ENCODE measurements around the gene ILDR2. TPM values are rescaled to one million over a fixed set of nuclear protein-coding genes. Genes with fewer than 3 reads are reported as not detected.

The ILDR2 gene
- polyA plus RNA-seq, 1 of the 3 experiments (the other 2 are of a cell fraction) = 0.05 TPM

- H3F3A ChIP-seq (replicated peaks; ENCODE audit: insufficient read depth) = no peaks in the 10 kb centered on the region
- no peaks in the 10 kb centered on the region for H3K36me3 ChIP-seq (replicated peaks in 1 of 2; ENCODE audit: control insufficient read depth in 1 of 2, insufficient read depth in 2 of 2, low read length in 1 of 2)
- no peak for TF ChIP-seq NFIC (IDR thresholded peaks at IDR 0.05; ENCODE audit: borderline replicate concordance)
- TF ChIP-seq EP300 (IDR thresholded peaks at IDR 0.05; ENCODE audit: borderline replicate concordance in 1 of 2, low read depth in 1 of 2, low read length in 1 of 2) = no peak
- no peak for TF ChIP-seq FOXM1 (IDR thresholded peaks at IDR 0.05; ENCODE audit: low read depth)
- no peak for TF ChIP-seq ELF1 (IDR thresholded peaks at IDR 0.05)
- no peak for TF ChIP-seq RXRA (IDR thresholded peaks at IDR 0.05; ENCODE audit: borderline replicate concordance, low read depth)
- no peak for TF ChIP-seq GATA2 (CRISPR knock-in tag; IDR thresholded peaks at IDR 0.05)
- TF ChIP-seq RCOR1 (IDR thresholded peaks at IDR 0.05; ENCODE audit: low read length) = no peak
- TF ChIP-seq, protein P1, sequence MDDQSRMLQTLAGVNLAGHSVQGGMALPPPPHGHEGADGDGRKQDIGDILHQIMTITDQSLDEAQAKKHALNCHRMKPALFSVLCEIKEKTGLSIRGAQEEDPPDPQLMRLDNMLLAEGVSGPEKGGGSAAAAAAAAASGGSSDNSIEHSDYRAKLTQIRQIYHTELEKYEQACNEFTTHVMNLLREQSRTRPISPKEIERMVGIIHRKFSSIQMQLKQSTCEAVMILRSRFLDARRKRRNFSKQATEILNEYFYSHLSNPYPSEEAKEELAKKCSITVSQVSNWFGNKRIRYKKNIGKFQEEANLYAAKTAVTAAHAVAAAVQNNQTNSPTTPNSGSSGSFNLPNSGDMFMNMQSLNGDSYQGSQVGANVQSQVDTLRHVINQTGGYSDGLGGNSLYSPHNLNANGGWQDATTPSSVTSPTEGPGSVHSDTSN (IDR thresholded peaks at IDR 0.05) = no peak
- TF ChIP-seq, protein P2, sequence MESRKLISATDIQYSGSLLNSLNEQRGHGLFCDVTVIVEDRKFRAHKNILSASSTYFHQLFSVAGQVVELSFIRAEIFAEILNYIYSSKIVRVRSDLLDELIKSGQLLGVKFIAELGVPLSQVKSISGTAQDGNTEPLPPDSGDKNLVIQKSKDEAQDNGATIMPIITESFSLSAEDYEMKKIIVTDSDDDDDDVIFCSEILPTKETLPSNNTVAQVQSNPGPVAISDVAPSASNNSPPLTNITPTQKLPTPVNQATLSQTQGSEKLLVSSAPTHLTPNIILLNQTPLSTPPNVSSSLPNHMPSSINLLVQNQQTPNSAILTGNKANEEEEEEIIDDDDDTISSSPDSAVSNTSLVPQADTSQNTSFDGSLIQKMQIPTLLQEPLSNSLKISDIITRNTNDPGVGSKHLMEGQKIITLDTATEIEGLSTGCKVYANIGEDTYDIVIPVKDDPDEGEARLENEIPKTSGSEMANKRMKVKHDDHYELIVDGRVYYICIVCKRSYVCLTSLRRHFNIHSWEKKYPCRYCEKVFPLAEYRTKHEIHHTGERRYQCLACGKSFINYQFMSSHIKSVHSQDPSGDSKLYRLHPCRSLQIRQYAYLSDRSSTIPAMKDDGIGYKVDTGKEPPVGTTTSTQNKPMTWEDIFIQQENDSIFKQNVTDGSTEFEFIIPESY (IDR thresholded peaks at IDR 0.05; ENCODE audit: borderline replicate concordance, low read depth) = no peak
- no peak overlapping the region for H3K4me3 ChIP-seq (ENCODE audit: low read depth in 2 of 2, low read length in 1 of 2)
- 11% methylated on average over 1 of the region's 1 CpG for WGBS (ENCODE audit: low lambda C conversion rate)
- H3K9me2 ChIP-seq = no peaks in the 10 kb centered on the region
- H3K79me2 ChIP-seq (ENCODE audit: insufficient read depth) = no peaks in the 10 kb centered on the region
- H3K9me3 ChIP-seq = no peaks in the 10 kb centered on the region
- H2AFZ ChIP-seq (ENCODE audit: low read depth) = no peak overlapping the region
- no peak overlapping the region for H3K4me2 ChIP-seq
- peaks cover 11% of the 10 kb centered on the region; the same call in 1 of the 2 replicates for H3K27me3 ChIP-seq (ENCODE audit: insufficient read depth)
- no peaks in the 10 kb centered on the region for H4K20me1 ChIP-seq (ENCODE audit: insufficient read depth)
- no peak overlapping the region for H3K9ac ChIP-seq
- no peak for DNase-seq
- ChIA-PET CTCF (interaction anchor here (1.1 to 8.1 kb wide), 2 partner anchors 13 to 19 kb away, joined by 3 to 45 read pairs; no protein-coding TSS in a partner anchor), POLR2A (no interaction called here)
- no peaks in the 10 kb centered on the region for H3K4me1 ChIP-seq (ENCODE audit: control insufficient read depth in 1 of 2, insufficient read depth in 2 of 2, low read depth in 1 of 2, low read length in 1 of 2)
- no peak overlapping the region for H3K27ac ChIP-seq (ENCODE audit: low read depth in 2 of 2, low read length in 1 of 2)
Measured at GRCh38 chr1:166929911-166930310, 45.4 kb downstream of the ILDR2 start.

DNA sequence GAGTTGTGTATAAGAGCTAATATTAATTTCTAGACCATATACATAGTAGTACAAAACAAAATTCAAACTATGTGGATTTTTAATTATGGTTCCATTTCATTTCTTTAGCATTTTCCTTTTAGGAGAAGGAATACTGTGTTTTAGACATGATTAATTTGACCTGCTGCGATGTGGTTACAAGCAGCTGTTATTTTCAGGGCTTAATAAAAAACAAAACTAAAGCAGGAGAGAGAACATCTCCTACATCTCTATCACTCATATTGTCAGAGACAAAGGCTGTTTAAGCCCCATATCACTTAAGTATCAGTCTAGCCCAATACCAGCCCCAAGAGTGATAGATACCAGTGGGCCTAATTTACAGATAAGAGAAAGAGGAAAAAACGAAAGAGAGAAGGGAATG lies 47.6 kb downstream of the ILDR2 start:
- DNase-seq = no peak
- Histone ChIP-seq H3K27ac (ENCODE audit: low read depth in 2 of 2, low read length in 1 of 2) (no peak overlapping the region), H3K4me2 (no peak overlapping the region), H3K9me3 (no peaks in the 10 kb centered on the region), H3K4me1 (ENCODE audit: control insufficient read depth in 1 of 2, insufficient read depth in 2 of 2, low read depth in 1 of 2, low read length in 1 of 2) (no peaks in the 10 kb centered on the region), H3K4me3 (ENCODE audit: low read depth in 2 of 2, low read length in 1 of 2) (no peak overlapping the region), H3K9me2 (no peaks in the 10 kb centered on the region), H3K27me3 (ENCODE audit: insufficient read depth) (no peaks in the 10 kb centered on the region; the same call in 1 of the 2 replicates), H3K36me3 (replicated peaks in 1 of 2; ENCODE audit: control insufficient read depth in 1 of 2, insufficient read depth in 2 of 2, low read length in 1 of 2) (no peaks in the 10 kb centered on the region), H3K9ac (no peak overlapping the region), H3F3A (replicated peaks; ENCODE audit: insufficient read depth) (no peaks in the 10 kb centered on the region), H3K79me2 (ENCODE audit: insufficient read depth) (no peaks in the 10 kb centered on the region), H4K20me1 (ENCODE audit: insufficient read depth) (no peaks in the 10 kb centered on the region), H2AFZ (ENCODE audit: low read depth) (no peak overlapping the region)
- WGBS (ENCODE audit: low lambda C conversion rate) = 1% methylated on average over 2 of the region's 2 CpGs
- CTCF ChIA-PET = interaction anchor here (0.6 to 8.1 kb wide), 5 partner anchors 9 to 131 kb away, joined by 3 to 45 read pairs (median 4); no protein-coding TSS in a partner anchor
- POLR2A ChIA-PET = no interaction called here
- TF ChIP-seq FOXJ3 (CRISPR knock-in tag; IDR thresholded peaks at IDR 0.05) (no peak), TEAD4 (IDR thresholded peaks at IDR 0.05; ENCODE audit: borderline replicate concordance, insufficient read depth) (no peak), IRF3 (IDR thresholded peaks at IDR 0.05; ENCODE audit: low read depth, low read length) (no peak), EP300 (IDR thresholded peaks at IDR 0.05; ENCODE audit: borderline replicate concordance in 1 of 2, low read depth in 1 of 2, low read length in 1 of 2) (no peak), POLR2AphosphoS5 (IDR thresholded peaks at IDR 0.05; ENCODE audit: low read depth, low read length) (no peak), MEF2A (IDR thresholded peaks at IDR 0.05; ENCODE audit: borderline replicate concordance, low read depth) (no peak), REST (IDR thresholded peaks at IDR 0.05; ENCODE audit: low read depth, low read length) (no peak), GATA2 (CRISPR knock-in tag; IDR thresholded peaks at IDR 0.05) (no peak), JUND (IDR thresholded peaks at IDR 0.05) (no peak)
- TF ChIP-seq, protein P2 (IDR thresholded peaks at IDR 0.05; ENCODE audit: borderline replicate concordance, low read depth) = no peak
- TF ChIP-seq, protein P1 (IDR thresholded peaks at IDR 0.05) = no peak
